ENCODE data around the gene FBRS. TPM values are rescaled to one million over a fixed set of nuclear protein-coding genes. Genes with fewer than 3 reads are reported as not detected.

The FBRS gene
- total and polyA plus RNA-seq, 10 of the 15 experiments (the other 5 are each of a cell fraction or from before 2014, with no cell fraction given), result 0.45 to 87.6 (median 14.6) TPM

DNA sequence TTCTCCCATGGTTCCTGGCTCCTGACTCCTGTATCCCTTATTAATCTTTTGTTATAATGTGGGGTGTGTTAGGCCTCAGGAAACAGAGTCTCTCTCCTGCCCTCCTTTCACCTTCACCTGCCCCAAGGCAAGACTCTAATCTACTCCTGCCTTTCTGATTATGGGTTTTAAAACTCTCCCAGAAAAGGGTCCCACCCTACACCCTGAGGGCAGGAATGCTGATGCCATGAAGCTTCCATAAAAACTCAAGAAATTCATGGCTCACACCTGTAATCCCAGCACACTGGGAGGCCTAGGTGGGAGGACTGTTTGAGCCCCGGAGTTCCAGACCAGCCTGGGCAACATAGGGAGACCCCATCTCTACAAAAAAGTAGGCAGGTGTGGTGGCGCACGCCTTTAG lies 22.1 kb downstream of the FBRS start (continued):
- TF ChIP-seq DPF2 (IDR thresholded peaks at IDR 0.05) (no peak), NFYB (IDR thresholded peaks at IDR 0.05; ENCODE audit: insufficient read depth, low read depth, low read length) (no peak), MEF2B (IDR thresholded peaks at IDR 0.05; ENCODE audit: partially characterized antibody, poor library complexity, severe bottlenecking) (no peak), POU2F2 (IDR thresholded peaks at IDR 0.05; ENCODE audit: borderline replicate concordance, low read depth, low read length) (no peak), HDGF (IDR thresholded peaks at IDR 0.05) (no peak)
- TF ChIP-seq, protein P1, sequence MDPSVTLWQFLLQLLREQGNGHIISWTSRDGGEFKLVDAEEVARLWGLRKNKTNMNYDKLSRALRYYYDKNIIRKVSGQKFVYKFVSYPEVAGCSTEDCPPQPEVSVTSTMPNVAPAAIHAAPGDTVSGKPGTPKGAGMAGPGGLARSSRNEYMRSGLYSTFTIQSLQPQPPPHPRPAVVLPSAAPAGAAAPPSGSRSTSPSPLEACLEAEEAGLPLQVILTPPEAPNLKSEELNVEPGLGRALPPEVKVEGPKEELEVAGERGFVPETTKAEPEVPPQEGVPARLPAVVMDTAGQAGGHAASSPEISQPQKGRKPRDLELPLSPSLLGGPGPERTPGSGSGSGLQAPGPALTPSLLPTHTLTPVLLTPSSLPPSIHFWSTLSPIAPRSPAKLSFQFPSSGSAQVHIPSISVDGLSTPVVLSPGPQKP (IDR thresholded peaks at IDR 0.05; ENCODE audit: low read depth, low read length), result no peak

DNA sequence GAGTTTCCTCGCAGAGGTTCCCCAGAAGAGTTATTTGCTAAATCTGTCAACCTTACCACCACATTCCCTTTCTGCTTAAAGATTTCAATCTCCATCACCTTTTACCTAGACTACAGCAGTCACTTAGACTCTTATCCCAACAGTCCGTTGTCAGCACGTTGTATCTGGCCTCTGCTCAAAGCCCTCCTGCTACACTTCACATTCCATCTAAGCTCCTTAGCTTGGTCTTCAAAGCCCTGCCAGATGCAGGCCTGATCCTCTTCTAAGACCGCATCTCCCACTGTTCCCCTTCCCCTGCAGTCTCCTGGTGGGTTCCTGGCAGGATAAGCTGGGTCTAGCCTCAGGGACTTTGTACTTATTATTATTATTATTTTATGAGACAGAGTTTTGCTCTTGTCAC lies 30.5 kb downstream of the FBRS start:
- H2AFZ ChIP-seq (ENCODE audit: control insufficient read depth, low read depth, low read length), result no peak overlapping the region
- FAIRE-seq, result no peak
- H3K79me2 ChIP-seq (ENCODE audit: control insufficient read depth, insufficient read depth, low read length), result no peaks in the 10 kb centered on the region
- H3K9ac ChIP-seq (ENCODE audit: control insufficient read depth, insufficient read depth, low read length), result no peak overlapping the region
- ChIA-PET POLR2A (interaction anchor here (0.9 kb wide), 1 partner anchor 46 kb away, joined by 4 read pairs; no protein-coding TSS in a partner anchor), CTCF (no interaction called here), SMC1A (ENCODE audit: uncharacterized antibody, unreplicated experiment) (interaction anchor here (1.1 kb wide), 1 partner anchor 9 kb away, joined by 3 read pairs; no protein-coding TSS in a partner anchor), RAD21 (ENCODE audit: unreplicated experiment) (interaction anchor here (1.3 kb wide), 1 partner anchor 9 kb away, joined by 3 read pairs; no protein-coding TSS in a partner anchor)
- intact Hi-C loops (cut with micrococcal nuclease; ENCODE audit: unreplicated experiment), result no loop called here
- H4K20me1 ChIP-seq (ENCODE audit: control insufficient read depth, insufficient read depth), result no peaks in the 10 kb centered on the region
- WGBS (ENCODE audit: insufficient coverage, insufficient replicate concordance, low lambda C conversion rate, missing lambda C conversion rate), result 46% methylated on average over 4 of the region's 4 CpGs
- H3K27ac ChIP-seq (ENCODE audit: control insufficient read depth, insufficient read depth), result no peak overlapping the region
- no peaks in the 10 kb centered on the region for H3K4me1 ChIP-seq (ENCODE audit: control insufficient read depth, insufficient read depth, low read length)
- no peaks in the 10 kb centered on the region for H3K27me3 ChIP-seq (replicated peaks in 1 of 2; ENCODE audit: control insufficient read depth in 2 of 2, insufficient read depth in 2 of 2, low read length in 1 of 2)
- no TSS peak for BruUV-seq (replicated peaks)
- no peak overlapping the region for H3K4me2 ChIP-seq (ENCODE audit: control insufficient read depth, insufficient read depth)
- no peaks in the 10 kb centered on the region for H3K36me3 ChIP-seq (ENCODE audit: control insufficient read depth in 2 of 2, insufficient read depth in 2 of 2, low read length in 1 of 2)
- H3K9me3 ChIP-seq (replicated peaks; ENCODE audit: control insufficient read depth, insufficient read depth, low read length), result no peaks in the 10 kb centered on the region
- DNase-seq (ENCODE audit: low read depth, low spot score), result no peak
- H3K4me3 ChIP-seq, result no peak overlapping the region
- in situ Hi-C loops (cut with MboI), result no loop called here
- ATAC-seq, result no peak
- TF ChIP-seq, protein P2, sequence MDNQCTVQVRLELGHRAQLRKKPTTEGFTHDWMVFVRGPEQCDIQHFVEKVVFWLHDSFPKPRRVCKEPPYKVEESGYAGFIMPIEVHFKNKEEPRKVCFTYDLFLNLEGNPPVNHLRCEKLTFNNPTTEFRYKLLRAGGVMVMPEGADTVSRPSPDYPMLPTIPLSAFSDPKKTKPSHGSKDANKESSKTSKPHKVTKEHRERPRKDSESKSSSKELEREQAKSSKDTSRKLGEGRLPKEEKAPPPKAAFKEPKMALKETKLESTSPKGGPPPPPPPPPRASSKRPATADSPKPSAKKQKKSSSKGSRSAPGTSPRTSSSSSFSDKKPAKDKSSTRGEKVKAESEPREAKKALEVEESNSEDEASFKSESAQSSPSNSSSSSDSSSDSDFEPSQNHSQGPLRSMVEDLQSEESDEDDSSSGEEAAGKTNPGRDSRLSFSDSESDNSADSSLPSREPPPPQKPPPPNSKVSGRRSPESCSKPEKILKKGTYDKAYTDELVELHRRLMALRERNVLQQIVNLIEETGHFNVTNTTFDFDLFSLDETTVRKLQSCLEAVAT (IDR thresholded peaks at IDR 0.05), result no peak
- TF ChIP-seq SREBF1 (IDR thresholded peaks at IDR 0.05; ENCODE audit: low read length) (no peak), BMI1 (IDR thresholded peaks at IDR 0.05; ENCODE audit: borderline replicate concordance) (no peak), SMC3 (IDR thresholded peaks at IDR 0.05; ENCODE audit: borderline replicate concordance, low read length) (no peak), SIN3A (IDR thresholded peaks at IDR 0.05; ENCODE audit: low read depth, low read length) (no peak), CBFB (IDR thresholded peaks at IDR 0.05; ENCODE audit: low read depth) (no peak), ZBED1 (IDR thresholded peaks at IDR 0.05; ENCODE audit: borderline replicate concordance) (no peak)
- TF ChIP-seq, protein P3, sequence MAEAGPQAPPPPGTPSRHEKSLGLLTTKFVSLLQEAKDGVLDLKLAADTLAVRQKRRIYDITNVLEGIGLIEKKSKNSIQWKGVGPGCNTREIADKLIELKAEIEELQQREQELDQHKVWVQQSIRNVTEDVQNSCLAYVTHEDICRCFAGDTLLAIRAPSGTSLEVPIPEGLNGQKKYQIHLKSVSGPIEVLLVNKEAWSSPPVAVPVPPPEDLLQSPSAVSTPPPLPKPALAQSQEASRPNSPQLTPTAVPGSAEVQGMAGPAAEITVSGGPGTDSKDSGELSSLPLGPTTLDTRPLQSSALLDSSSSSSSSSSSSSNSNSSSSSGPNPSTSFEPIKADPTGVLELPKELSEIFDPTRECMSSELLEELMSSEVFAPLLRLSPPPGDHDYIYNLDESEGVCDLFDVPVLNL (IDR thresholded peaks at IDR 0.05; ENCODE audit: low read depth, low read length), result no peak
- TF ChIP-seq, protein P4, sequence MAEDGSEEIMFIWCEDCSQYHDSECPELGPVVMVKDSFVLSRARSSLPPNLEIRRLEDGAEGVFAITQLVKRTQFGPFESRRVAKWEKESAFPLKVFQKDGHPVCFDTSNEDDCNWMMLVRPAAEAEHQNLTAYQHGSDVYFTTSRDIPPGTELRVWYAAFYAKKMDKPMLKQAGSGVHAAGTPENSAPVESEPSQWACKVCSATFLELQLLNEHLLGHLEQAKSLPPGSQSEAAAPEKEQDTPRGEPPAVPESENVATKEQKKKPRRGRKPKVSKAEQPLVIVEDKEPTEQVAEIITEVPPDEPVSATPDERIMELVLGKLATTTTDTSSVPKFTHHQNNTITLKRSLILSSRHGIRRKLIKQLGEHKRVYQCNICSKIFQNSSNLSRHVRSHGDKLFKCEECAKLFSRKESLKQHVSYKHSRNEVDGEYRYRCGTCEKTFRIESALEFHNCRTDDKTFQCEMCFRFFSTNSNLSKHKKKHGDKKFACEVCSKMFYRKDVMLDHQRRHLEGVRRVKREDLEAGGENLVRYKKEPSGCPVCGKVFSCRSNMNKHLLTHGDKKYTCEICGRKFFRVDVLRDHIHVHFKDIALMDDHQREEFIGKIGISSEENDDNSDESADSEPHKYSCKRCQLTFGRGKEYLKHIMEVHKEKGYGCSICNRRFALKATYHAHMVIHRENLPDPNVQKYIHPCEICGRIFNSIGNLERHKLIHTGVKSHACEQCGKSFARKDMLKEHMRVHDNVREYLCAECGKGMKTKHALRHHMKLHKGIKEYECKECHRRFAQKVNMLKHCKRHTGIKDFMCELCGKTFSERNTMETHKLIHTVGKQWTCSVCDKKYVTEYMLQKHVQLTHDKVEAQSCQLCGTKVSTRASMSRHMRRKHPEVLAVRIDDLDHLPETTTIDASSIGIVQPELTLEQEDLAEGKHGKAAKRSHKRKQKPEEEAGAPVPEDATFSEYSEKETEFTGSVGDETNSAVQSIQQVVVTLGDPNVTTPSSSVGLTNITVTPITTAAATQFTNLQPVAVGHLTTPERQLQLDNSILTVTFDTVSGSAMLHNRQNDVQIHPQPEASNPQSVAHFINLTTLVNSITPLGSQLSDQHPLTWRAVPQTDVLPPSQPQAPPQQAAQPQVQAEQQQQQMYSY (CRISPR knock-in tag; IDR thresholded peaks at IDR 0.05), result no peak
